Caco-2 (cell line): Measurements from ENCODE around the gene DNAH2. TPM values are rescaled to one million over a fixed set of nuclear protein-coding genes. Genes with fewer than 3 reads are reported as not detected.

Experiments used
- BruUV-seq: library from RNA; stranded (reverse); fragments of 400-500 nt; replicated peaks from 2 replicates; lab custom pipeline; 2021; lab: Mats Ljungman, UMichigan
- CTCF ChIA-PET: fragments of 300-600 bp; sonication (Branson Sonifier 250); formaldehyde crosslinking; loops from one replicate; lab custom pipeline; 2022; ENCODE audit warnings: antibody characterized with exemption; lab: Charles Lee
- POLR2A ChIA-PET: fragments of 300-600 bp; sonication (Branson Sonifier 250); formaldehyde crosslinking; loops from one replicate; lab custom pipeline; 2022; ENCODE audit warnings: antibody characterized with exemption; lab: Charles Lee
- DNase-seq, 2 experiments: peaks; one replicate each; pipeline versions ENCODE4 v3.0.0 to v3.0.0-alpha.2; 2020 to 2022
- H3K27me3 ChIP-seq: replicated peaks from 2 replicates; pipeline ENCODE4 v1.6.0; 2011; ENCODE audit warnings: low read length; ENCODE audit not compliant: control insufficient read depth, insufficient read depth
- H3K36me3 ChIP-seq: 2 replicates; pipeline ENCODE4 v1.5.1; 2011; ENCODE audit warnings: low read length; ENCODE audit not compliant: control insufficient read depth, insufficient read depth
- H3K4me1 ChIP-seq: fragments of 250-450 bp; sonication (Bioruptor Pico); 2 replicates; pipeline ENCODE4 v1.5.1; 2020; ENCODE audit warnings: mild to moderate bottlenecking
- H3K4me3 ChIP-seq: 2 replicates; pipeline ENCODE4 v1.5.1; 2011; ENCODE audit warnings: low read depth, mild to moderate bottlenecking, control low read depth, low read length
- H3K9me3 ChIP-seq: fragments of 250-450 bp; sonication (Bioruptor Pico); 2 replicates; pipeline ENCODE4 v1.5.1; 2020; ENCODE audit warnings: mild to moderate bottlenecking, moderate library complexity
- H3K27ac Mint-ChIP-seq: one replicate; pipeline ENCODE4 v1.8.0; 2022; ENCODE audit warnings: mixed read lengths; ENCODE audit not compliant: unreplicated experiment
- H3K27me3 Mint-ChIP-seq: one replicate; pipeline ENCODE4 v1.8.0; 2022; ENCODE audit warnings: mixed read lengths; ENCODE audit not compliant: insufficient read depth, unreplicated experiment
- H3K36me3 Mint-ChIP-seq: one replicate; pipeline ENCODE4 v1.8.0; 2022; ENCODE audit warnings: mild to moderate bottlenecking, mixed read lengths; ENCODE audit not compliant: insufficient read depth, unreplicated experiment
- H3K4me1 Mint-ChIP-seq: one replicate; pipeline ENCODE4 v1.8.0; 2022; ENCODE audit warnings: low read depth, mixed read lengths; ENCODE audit not compliant: unreplicated experiment
- H3K4me3 Mint-ChIP-seq: one replicate; pipeline ENCODE4 v1.8.0; 2022; ENCODE audit warnings: mild to moderate bottlenecking, moderate library complexity, mixed read lengths; ENCODE audit not compliant: unreplicated experiment
- H3K9me3 Mint-ChIP-seq: one replicate; pipeline ENCODE4 v1.8.0; 2022; ENCODE audit warnings: mixed read lengths; ENCODE audit not compliant: unreplicated experiment
- CTCF ChIP-seq, 2 experiments: fragments of 200-600 bp in 1 of 2; IDR thresholded peaks; 1 replicate in 1 of 2; 2 replicates in 1 of 2; pipeline versions ENCODE4 v1.5.1 to v1.8.0; 2011 to 2022; ENCODE audit warnings: antibody characterized with exemption in 1 of 2, control low read depth in 1 of 2, inconsistent platforms in 1 of 2, low read depth in 1 of 2, low read length in 1 of 2, mild to moderate bottlenecking in 1 of 2, moderate library complexity in 1 of 2; ENCODE audit not compliant: insufficient read depth in 1 of 2, severe bottlenecking in 1 of 2, unreplicated experiment in 1 of 2
- intact Hi-C: fragments of 100-400 bp; cut with micrococcal nuclease; formaldehyde crosslinking; loops from one replicate; pipeline ENCODE4 v1.10.0; 2022; ENCODE audit not compliant: unreplicated experiment
- total RNA-seq: library from RNA; stranded (reverse); gene quantifications from 2 replicates; pipeline ENCODE4 v1.2.3, GENCODE V29; 2022

Gene DNAH2
- total RNA-seq, 1 experiment from 2014 or later, result 1.9 TPM

DNA sequence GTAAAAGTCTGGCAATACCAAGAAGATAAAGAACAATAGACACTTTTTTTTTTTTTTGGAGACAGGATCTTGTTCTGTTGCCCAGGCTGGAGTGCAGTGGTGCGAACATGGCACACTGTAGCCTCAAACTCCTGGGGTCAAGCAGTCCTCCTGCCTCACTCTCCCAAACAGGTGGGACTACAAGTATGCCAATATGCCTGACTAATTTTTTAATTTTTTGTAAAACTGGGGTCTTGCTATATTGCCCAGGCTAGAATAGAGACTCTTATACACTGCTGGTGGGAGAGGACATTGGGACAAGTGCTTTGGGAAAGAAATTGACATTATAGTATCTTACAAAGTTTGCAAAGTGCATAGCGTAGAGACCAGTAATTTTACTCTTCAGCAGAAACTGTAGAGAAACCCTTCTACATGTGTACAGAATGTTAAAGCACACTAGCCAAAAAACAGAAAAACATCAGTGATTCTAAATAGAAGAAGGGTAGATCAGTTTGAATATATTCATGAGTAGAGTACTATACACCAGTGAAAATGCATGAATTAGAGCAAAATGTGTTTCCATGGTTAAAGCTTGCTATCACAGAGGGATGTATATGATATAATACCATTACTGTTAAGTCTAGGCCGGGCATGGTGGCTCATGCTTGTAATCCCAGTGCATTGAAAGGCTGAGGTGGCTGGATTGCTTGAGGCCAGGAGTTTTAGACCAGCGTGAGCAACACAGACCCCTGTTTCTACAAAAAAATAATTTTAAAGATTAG lies 19.5 kb upstream of the DNAH2 start:
- no peak for TF ChIP-seq CTCF (IDR thresholded peaks at IDR 0.05; ENCODE audit: insufficient read depth in 1 of 2, low read depth in 1 of 2, low read length in 1 of 2, severe bottlenecking in 1 of 2, unreplicated experiment in 1 of 2)
- Mint-ChIP-seq H3K4me1 (no peaks in the 10 kb centered on the region), H3K27me3 (no peaks in the 10 kb centered on the region), H3K36me3 (peaks cover 27% of the 10 kb centered on the region), H3K4me3 (no peak overlapping the region), H3K27ac (no peak overlapping the region), H3K9me3 (no peaks in the 10 kb centered on the region)
- BruUV-seq, result no TSS peak
- Histone ChIP-seq H3K9me3 (no peaks in the 10 kb centered on the region), H3K27me3 (no peaks in the 10 kb centered on the region), H3K36me3 (no peaks in the 10 kb centered on the region), H3K4me1 (no peaks in the 10 kb centered on the region), H3K4me3 (no peak overlapping the region)
- intact Hi-C loops, result no loop called here
- ChIA-PET POLR2A (no interaction called here), CTCF (no interaction called here)
- no peak for DNase-seq

DNA sequence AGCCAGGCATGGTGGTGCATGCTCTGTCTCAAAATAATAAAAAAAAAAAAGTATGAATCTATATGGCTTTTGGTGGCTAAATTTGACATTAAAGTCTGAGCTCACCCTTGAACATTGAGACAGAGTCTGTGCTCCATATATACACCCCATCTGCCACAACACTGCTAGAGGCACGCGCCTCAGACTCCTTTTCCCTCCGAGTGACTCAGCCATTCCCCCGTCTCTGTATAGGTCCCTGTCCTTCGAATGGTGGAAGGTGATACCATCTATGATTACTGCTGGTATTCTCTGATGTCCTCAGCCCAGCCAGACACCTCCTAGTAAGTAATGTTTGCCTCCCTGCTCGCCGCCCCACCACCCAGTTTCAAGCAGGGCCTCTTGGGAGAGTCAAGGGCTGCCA lies 17.0 kb upstream of the DNAH2 start:
- H3K4me3 Mint-ChIP-seq, result no peak overlapping the region
- no peaks in the 10 kb centered on the region for H3K36me3 ChIP-seq

DNA sequence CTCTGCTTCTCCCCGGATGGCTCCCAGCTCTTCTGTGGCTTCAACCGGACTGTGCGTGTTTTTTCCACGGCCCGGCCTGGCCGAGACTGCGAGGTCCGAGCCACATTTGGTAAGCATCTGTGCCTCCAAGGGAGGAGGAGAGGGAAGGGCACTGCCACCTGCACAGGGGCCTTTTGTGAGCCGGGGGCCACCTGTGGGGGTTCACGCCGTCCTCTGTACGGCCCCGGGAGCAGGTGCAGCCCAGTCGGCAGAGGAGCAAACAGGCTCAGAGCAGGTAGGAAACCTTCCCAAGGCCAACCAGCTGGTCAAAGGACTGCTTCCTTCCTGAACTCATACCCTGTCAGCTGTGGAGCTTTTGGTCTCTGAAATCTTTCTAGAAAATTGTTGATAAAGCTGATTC lies 15.9 kb upstream of the DNAH2 start:
- intact Hi-C loops, result no loop called here
- H3K36me3 Mint-ChIP-seq, result peaks cover 6% of the 10 kb centered on the region
- POLR2A ChIA-PET, result no interaction called here
- no peak overlapping the region for H3K27ac Mint-ChIP-seq
- no peaks in the 10 kb centered on the region for H3K36me3 ChIP-seq
- H3K4me3 Mint-ChIP-seq, result no peak overlapping the region
- no peak for TF ChIP-seq CTCF (IDR thresholded peaks at IDR 0.05; ENCODE audit: insufficient read depth in 1 of 2, low read depth in 1 of 2, low read length in 1 of 2, severe bottlenecking in 1 of 2, unreplicated experiment in 1 of 2)
- H3K27me3 ChIP-seq, result no peaks in the 10 kb centered on the region
- no peaks in the 10 kb centered on the region for H3K4me1 Mint-ChIP-seq
- H3K27me3 Mint-ChIP-seq, result no peaks in the 10 kb centered on the region
- H3K4me1 ChIP-seq, result no peaks in the 10 kb centered on the region
- CTCF ChIA-PET, result no interaction called here
- no peak overlapping the region for H3K4me3 ChIP-seq
- H3K9me3 Mint-ChIP-seq, result no peaks in the 10 kb centered on the region
- no TSS peak for BruUV-seq
- DNase-seq, result no peak
- H3K9me3 ChIP-seq, result no peaks in the 10 kb centered on the region

More for the DNA sequence above, 17.0 kb upstream of the DNAH2 start:
- Histone ChIP-seq H3K4me1 (no peaks in the 10 kb centered on the region), H3K27me3 (no peaks in the 10 kb centered on the region), H3K4me3 (no peak overlapping the region), H3K9me3 (no peaks in the 10 kb centered on the region)
- intact Hi-C loops, result no loop called here
- DNase-seq, result no peak
- TF ChIP-seq CTCF (IDR thresholded peaks at IDR 0.05; ENCODE audit: insufficient read depth in 1 of 2, low read depth in 1 of 2, low read length in 1 of 2, severe bottlenecking in 1 of 2, unreplicated experiment in 1 of 2), result no peak
- Mint-ChIP-seq H3K27ac (no peak overlapping the region), H3K4me1 (no peaks in the 10 kb centered on the region), H3K9me3 (no peaks in the 10 kb centered on the region), H3K36me3 (peaks cover 16% of the 10 kb centered on the region), H3K27me3 (no peaks in the 10 kb centered on the region)
- POLR2A ChIA-PET, result no interaction called here
- CTCF ChIA-PET, result no interaction called here
- BruUV-seq, result no TSS peak
